Measurements from ENCODE around the gene KDM8.

Gene KDM8

GRCh38 chr16:27235938-27236245 is 32.6 kb downstream of the KDM8 start (continued):
- TF ChIP-seq ZNF8 (CRISPR knock-in tag; IDR thresholded peaks at IDR 0.05) (no peak), OSR1 (CRISPR knock-in tag; IDR thresholded peaks at IDR 0.05) (no peak)

DNA sequence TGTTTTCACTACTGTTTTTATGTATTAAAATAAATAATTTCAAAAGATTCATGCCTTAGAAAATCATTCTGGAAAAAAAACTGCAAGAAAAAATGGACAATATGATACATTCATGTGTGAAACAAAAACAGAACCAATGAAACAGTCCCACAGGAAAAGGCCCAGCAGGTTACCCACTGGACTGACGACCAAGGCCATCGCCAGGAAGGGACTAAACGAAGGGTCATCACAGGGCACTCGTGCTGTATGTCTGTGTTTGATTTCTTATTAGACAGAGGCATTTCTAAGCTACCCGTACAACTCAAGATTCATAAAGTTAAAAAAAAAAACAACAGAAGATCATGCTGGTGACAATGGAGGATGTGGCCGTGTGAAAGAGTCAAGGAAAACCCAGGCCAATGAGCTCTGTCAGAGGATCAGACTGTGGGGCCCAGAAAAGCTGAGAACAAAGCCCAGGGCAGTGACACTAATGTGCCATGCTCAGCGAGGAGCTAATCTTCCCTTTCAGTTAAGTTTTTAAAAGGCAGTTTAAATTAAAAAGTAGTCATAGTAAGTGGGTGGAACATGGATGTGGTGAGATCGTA is 33.4 kb downstream of the KDM8 start:
- no peak for ATAC-seq
- TF ChIP-seq SNAI2 (CRISPR knock-in tag; IDR thresholded peaks at IDR 0.05) = no peak
- TF ChIP-seq, protein P1, sequence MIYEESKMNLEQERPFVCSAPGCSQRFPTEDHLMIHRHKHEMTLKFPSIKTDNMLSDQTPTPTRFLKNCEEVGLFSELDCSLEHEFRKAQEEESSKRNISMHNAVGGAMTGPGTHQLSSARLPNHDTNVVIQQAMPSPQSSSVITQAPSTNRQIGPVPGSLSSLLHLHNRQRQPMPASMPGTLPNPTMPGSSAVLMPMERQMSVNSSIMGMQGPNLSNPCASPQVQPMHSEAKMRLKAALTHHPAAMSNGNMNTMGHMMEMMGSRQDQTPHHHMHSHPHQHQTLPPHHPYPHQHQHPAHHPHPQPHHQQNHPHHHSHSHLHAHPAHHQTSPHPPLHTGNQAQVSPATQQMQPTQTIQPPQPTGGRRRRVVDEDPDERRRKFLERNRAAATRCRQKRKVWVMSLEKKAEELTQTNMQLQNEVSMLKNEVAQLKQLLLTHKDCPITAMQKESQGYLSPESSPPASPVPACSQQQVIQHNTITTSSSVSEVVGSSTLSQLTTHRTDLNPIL (CRISPR knock-in tag; IDR thresholded peaks at IDR 0.05; ENCODE audit: low read depth) = no peak
- no peak for TF ChIP-seq ESRRG (CRISPR knock-in tag; IDR thresholded peaks at IDR 0.05)
- TF ChIP-seq, protein P2, sequence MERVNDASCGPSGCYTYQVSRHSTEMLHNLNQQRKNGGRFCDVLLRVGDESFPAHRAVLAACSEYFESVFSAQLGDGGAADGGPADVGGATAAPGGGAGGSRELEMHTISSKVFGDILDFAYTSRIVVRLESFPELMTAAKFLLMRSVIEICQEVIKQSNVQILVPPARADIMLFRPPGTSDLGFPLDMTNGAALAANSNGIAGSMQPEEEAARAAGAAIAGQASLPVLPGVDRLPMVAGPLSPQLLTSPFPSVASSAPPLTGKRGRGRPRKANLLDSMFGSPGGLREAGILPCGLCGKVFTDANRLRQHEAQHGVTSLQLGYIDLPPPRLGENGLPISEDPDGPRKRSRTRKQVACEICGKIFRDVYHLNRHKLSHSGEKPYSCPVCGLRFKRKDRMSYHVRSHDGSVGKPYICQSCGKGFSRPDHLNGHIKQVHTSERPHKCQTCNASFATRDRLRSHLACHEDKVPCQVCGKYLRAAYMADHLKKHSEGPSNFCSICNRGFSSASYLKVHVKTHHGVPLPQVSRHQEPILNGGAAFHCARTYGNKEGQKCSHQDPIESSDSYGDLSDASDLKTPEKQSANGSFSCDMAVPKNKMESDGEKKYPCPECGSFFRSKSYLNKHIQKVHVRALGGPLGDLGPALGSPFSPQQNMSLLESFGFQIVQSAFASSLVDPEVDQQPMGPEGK (CRISPR knock-in tag; IDR thresholded peaks at IDR 0.05; ENCODE audit: borderline replicate concordance) = no peak
- TF ChIP-seq CSDC2 (CRISPR knock-in tag; IDR thresholded peaks at IDR 0.05) = no peak
- no peak for TF ChIP-seq TOX (CRISPR knock-in tag; IDR thresholded peaks at IDR 0.05; ENCODE audit: borderline replicate concordance)
- TF ChIP-seq, protein P3, sequence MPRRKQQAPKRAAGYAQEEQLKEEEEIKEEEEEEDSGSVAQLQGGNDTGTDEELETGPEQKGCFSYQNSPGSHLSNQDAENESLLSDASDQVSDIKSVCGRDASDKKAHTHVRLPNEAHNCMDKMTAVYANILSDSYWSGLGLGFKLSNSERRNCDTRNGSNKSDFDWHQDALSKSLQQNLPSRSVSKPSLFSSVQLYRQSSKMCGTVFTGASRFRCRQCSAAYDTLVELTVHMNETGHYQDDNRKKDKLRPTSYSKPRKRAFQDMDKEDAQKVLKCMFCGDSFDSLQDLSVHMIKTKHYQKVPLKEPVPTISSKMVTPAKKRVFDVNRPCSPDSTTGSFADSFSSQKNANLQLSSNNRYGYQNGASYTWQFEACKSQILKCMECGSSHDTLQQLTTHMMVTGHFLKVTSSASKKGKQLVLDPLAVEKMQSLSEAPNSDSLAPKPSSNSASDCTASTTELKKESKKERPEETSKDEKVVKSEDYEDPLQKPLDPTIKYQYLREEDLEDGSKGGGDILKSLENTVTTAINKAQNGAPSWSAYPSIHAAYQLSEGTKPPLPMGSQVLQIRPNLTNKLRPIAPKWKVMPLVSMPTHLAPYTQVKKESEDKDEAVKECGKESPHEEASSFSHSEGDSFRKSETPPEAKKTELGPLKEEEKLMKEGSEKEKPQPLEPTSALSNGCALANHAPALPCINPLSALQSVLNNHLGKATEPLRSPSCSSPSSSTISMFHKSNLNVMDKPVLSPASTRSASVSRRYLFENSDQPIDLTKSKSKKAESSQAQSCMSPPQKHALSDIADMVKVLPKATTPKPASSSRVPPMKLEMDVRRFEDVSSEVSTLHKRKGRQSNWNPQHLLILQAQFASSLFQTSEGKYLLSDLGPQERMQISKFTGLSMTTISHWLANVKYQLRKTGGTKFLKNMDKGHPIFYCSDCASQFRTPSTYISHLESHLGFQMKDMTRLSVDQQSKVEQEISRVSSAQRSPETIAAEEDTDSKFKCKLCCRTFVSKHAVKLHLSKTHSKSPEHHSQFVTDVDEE (CRISPR knock-in tag; IDR thresholded peaks at IDR 0.05) = no peak
- no peak for TF ChIP-seq ZNF565 (CRISPR knock-in tag; conservative IDR thresholded peaks at IDR 0.05; ENCODE audit: low read depth)
- no peak for TF ChIP-seq ZC3H10 (CRISPR knock-in tag; IDR thresholded peaks at IDR 0.05)
- no peak for TF ChIP-seq GLIS3 (CRISPR knock-in tag; IDR thresholded peaks at IDR 0.05)
- no peak for TF ChIP-seq ZNF8 (CRISPR knock-in tag; IDR thresholded peaks at IDR 0.05)
- TF ChIP-seq ISL1 (CRISPR knock-in tag; IDR thresholded peaks at IDR 0.05) = no peak
- TF ChIP-seq OSR1 (CRISPR knock-in tag; IDR thresholded peaks at IDR 0.05) = no peak
- no peak for TF ChIP-seq TCF4 (CRISPR knock-in tag; IDR thresholded peaks at IDR 0.05; ENCODE audit: borderline replicate concordance)
- no peak for TF ChIP-seq PPARA (CRISPR knock-in tag; IDR thresholded peaks at IDR 0.05; ENCODE audit: borderline replicate concordance)
- no peak for TF ChIP-seq RARB (CRISPR knock-in tag; IDR thresholded peaks at IDR 0.05)

- ATAC-seq = no peak
- TF ChIP-seq, protein P2 (CRISPR knock-in tag; IDR thresholded peaks at IDR 0.05; ENCODE audit: borderline replicate concordance) = no peak
- TF ChIP-seq ZNF565 (CRISPR knock-in tag; conservative IDR thresholded peaks at IDR 0.05; ENCODE audit: low read depth) (no peak), ISL1 (CRISPR knock-in tag; IDR thresholded peaks at IDR 0.05) (no peak), ZNF8 (CRISPR knock-in tag; IDR thresholded peaks at IDR 0.05) (no peak), PPARA (CRISPR knock-in tag; IDR thresholded peaks at IDR 0.05; ENCODE audit: borderline replicate concordance) (no peak)
These were observed 34.1 kb downstream of the KDM8 start for GRCh38 chr16:27237219-27238015.

GRCh38 chr16:27238016-27238587 is 34.8 kb downstream of the KDM8 start:
- ATAC-seq = no peak
- TF ChIP-seq TOX (CRISPR knock-in tag; IDR thresholded peaks at IDR 0.05; ENCODE audit: borderline replicate concordance) (no peak), OSR1 (CRISPR knock-in tag; IDR thresholded peaks at IDR 0.05) (no peak), BACH2 (CRISPR knock-in tag; IDR thresholded peaks at IDR 0.05; ENCODE audit: borderline replicate concordance) (no peak), ZFP30 (CRISPR knock-in tag; IDR thresholded peaks at IDR 0.05) (no peak), ISL1 (CRISPR knock-in tag; IDR thresholded peaks at IDR 0.05) (no peak), ZC3H10 (CRISPR knock-in tag; IDR thresholded peaks at IDR 0.05) (no peak), PPARA (CRISPR knock-in tag; IDR thresholded peaks at IDR 0.05; ENCODE audit: borderline replicate concordance) (no peak), CSDC2 (CRISPR knock-in tag; IDR thresholded peaks at IDR 0.05) (no peak), ZNF565 (CRISPR knock-in tag; conservative IDR thresholded peaks at IDR 0.05; ENCODE audit: low read depth) (no peak), ZNF8 (CRISPR knock-in tag; IDR thresholded peaks at IDR 0.05) (no peak), SNAI2 (CRISPR knock-in tag; IDR thresholded peaks at IDR 0.05) (no peak), ARNTL (CRISPR knock-in tag; IDR thresholded peaks at IDR 0.05; ENCODE audit: borderline replicate concordance, low read depth) (no peak), ESRRG (CRISPR knock-in tag; IDR thresholded peaks at IDR 0.05) (no peak)
- TF ChIP-seq, protein P4, sequence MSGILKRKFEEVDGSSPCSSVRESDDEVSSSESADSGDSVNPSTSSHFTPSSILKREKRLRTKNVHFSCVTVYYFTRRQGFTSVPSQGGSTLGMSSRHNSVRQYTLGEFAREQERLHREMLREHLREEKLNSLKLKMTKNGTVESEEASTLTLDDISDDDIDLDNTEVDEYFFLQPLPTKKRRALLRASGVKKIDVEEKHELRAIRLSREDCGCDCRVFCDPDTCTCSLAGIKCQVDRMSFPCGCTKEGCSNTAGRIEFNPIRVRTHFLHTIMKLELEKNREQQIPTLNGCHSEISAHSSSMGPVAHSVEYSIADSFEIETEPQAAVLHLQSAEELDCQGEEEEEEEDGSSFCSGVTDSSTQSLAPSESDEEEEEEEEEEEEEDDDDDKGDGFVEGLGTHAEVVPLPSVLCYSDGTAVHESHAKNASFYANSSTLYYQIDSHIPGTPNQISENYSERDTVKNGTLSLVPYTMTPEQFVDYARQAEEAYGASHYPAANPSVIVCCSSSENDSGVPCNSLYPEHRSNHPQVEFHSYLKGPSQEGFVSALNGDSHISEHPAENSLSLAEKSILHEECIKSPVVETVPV (CRISPR knock-in tag; IDR thresholded peaks at IDR 0.05) = no peak
- TF ChIP-seq, protein P2 (CRISPR knock-in tag; IDR thresholded peaks at IDR 0.05; ENCODE audit: borderline replicate concordance) = no peak

Data from SK-N-SH treated with all-trans-retinoic acid at 6 μM for 48 hours (cell line).